OCI-LY1 (cell line): ENCODE measurements around the gene TBCEL.

Experiments
- EZH2 ChIP-seq: fragments of 200-600 bp; sonication (generic), shearing (Covaris generic); IDR thresholded peaks from 2 replicates; pipeline ENCODE4 v1.8.0; 2017; ENCODE audit warnings: borderline replicate concordance, mixed run types, mild to moderate bottlenecking, antibody characterized with exemption, low read length, moderate library complexity, mixed read lengths
- TF ChIP-seq, protein P1 (sequence below): fragments of 200-600 bp; sonication (generic), shearing (Covaris generic); IDR thresholded peaks from 2 replicates; pipeline ENCODE4 v1.5.1; 2017; ENCODE audit warnings: mild to moderate bottlenecking, antibody characterized with exemption, low read length, moderate library complexity, mixed read lengths

DNA sequence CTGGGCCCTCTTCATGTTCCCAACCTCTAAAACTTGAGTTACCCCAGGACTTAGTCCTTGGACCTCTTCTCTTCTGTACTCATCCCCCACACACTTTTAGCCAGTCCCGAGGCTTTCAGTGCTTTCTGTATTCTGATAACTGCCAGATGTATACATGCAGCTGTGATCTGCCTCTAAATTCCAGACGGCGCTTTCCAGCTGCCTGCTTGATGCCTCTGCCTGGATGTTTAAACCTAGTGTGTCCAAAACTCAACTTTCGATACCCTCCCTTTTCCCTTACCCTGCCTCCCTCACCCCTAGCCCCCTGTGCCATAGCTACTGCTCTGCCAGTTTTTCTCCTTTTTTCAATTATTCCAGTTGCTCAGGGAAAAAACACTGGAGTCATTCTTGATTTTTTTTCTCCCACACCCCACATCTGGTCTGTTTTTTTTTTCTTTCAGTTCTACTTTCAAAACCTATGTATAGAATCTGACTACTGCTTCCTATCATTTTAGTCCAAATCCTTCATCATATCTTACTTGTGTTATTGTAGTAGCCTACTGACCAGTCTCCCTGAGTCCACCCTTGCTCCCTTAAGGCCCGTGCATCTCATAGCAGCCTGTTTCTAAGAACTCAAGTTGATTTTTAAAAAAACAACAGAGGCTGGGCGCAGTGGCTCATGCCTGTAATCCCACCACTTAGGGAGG is 44.2 kb downstream of the TBCEL start:
- TF ChIP-seq, protein P1, sequence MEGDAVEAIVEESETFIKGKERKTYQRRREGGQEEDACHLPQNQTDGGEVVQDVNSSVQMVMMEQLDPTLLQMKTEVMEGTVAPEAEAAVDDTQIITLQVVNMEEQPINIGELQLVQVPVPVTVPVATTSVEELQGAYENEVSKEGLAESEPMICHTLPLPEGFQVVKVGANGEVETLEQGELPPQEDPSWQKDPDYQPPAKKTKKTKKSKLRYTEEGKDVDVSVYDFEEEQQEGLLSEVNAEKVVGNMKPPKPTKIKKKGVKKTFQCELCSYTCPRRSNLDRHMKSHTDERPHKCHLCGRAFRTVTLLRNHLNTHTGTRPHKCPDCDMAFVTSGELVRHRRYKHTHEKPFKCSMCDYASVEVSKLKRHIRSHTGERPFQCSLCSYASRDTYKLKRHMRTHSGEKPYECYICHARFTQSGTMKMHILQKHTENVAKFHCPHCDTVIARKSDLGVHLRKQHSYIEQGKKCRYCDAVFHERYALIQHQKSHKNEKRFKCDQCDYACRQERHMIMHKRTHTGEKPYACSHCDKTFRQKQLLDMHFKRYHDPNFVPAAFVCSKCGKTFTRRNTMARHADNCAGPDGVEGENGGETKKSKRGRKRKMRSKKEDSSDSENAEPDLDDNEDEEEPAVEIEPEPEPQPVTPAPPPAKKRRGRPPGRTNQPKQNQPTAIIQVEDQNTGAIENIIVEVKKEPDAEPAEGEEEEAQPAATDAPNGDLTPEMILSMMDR: no peak
- no peak for TF ChIP-seq EZH2
